ENCODE data around the gene FOXRED2. TPM values are rescaled to one million over a fixed set of nuclear protein-coding genes. Genes with fewer than 3 reads are reported as not detected.
"Not testable (repeated sequence)": the region's sequence is repeated elsewhere in the genome, so short reads cannot be mapped to it uniquely, and the experiment has no call there.

The FOXRED2 gene
- total and polyA plus RNA-seq, 2 of the 8 experiments (the other 6 are each of a cell fraction or from before 2014, with no cell fraction given) = 11.5 to 27.8 TPM

DNA sequence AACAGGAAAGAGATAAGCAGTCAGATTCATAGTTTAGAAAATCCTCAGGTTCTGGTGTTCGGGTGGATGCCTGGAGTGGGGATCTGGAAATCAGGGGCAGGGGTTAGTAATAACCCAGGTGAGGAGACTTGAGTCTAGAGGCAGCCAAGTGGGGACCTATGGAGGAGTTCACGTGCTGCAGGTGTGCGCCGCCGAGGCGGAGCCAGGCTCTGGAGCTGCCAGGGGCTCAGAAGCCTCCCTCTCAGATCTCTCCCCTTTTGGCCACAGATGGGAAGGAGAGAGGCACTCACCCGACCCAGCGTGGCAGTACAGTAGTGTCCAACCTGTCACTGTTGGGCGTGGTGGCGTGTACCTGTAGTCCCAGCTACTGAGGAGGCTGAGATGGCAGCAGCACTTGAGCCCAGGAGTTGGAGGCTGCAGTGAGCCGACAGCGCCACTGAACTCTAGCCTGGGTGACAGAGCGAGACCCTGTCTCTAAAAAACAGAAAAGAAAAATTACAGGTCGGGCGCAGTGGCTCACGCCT is 52.9 kb downstream of the FOXRED2 start (continued):
- TF ChIP-seq YY1 (IDR thresholded peaks at IDR 0.05; ENCODE audit: low read depth, low read length) (no peak), TAF7 (optimal IDR thresholded peaks at IDR 0.05; ENCODE audit: borderline replicate concordance, low read depth, low read length) (no peak), NRF1 (IDR thresholded peaks at IDR 0.05; ENCODE audit: low read depth, low read length) (no peak), TCF12 (IDR thresholded peaks at IDR 0.05; ENCODE audit: low read depth, low read length) (no peak), POU5F1 (IDR thresholded peaks at IDR 0.05; ENCODE audit: low read depth, low read length) (no peak), ATF2 (IDR thresholded peaks at IDR 0.05; ENCODE audit: low read length) (no peak), TBP (IDR thresholded peaks at IDR 0.05; ENCODE audit: low read depth, low read length) (no peak)

DNA sequence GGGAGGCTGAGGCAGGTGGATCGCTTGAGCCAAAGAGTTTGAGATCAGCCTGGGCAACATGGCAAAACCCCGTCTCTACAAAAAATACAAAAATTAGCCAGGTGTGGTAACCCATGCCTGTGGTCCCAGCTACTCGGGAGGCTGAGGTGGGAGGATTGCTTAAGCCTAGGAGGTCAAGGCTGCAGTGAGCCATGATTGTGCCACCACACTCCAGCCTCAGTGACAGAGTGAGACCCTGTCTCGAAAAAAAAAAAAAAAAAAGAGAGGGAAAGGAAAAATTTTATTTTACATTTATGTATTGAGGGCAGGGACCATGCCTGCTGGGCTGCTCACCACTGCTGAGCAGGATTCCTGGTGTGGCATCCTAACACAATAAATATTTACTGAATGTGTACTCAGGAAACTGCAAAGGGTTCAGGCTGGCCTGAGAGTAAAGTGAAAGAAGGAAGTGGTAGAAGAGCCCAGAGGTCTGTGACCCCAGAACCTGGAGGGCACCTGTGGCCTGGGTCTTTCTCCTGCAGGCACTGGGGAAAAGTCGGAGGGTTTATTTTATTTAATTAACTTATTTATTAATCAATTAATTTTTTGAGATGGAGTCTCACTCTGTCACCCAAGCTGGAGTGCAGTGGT is 53.7 kb downstream of the FOXRED2 start:
- H2BK5ac ChIP-seq (ENCODE audit: low read depth, low read length); H3K23ac ChIP-seq (ENCODE audit: insufficient read length); H4K5ac ChIP-seq (ENCODE audit: insufficient read length, low read depth, low read length); H2BK120ac ChIP-seq (replicated peaks; ENCODE audit: low read depth, low read length); H3K9me3 ChIP-seq (ENCODE audit: insufficient read depth in 2 of 2, low read depth in 1 of 2, low read length in 1 of 2); H3K27me3 ChIP-seq (replicated peaks in 1 of 4; ENCODE audit: control insufficient read depth in 3 of 4, extremely low read depth in 1 of 4, insufficient read depth in 3 of 4, low read length in 3 of 4); H3K79me1 ChIP-seq (ENCODE audit: low read depth, low read length); H3K18ac ChIP-seq (ENCODE audit: extremely low read depth, low read length); H4K91ac ChIP-seq (replicated peaks; ENCODE audit: insufficient read length, low read length); H3K36me3 ChIP-seq (ENCODE audit: control insufficient read depth in 2 of 4, insufficient read depth in 4 of 4, low read length in 3 of 4); DNase-seq (ENCODE audit: low read depth in 1 of 2, low spot score in 2 of 2); H3K9ac ChIP-seq (replicated peaks in 1 of 4; ENCODE audit: extremely low read depth in 1 of 4, low read depth in 3 of 4, low read length in 3 of 4); H2BK20ac ChIP-seq (ENCODE audit: low read length); H2AK5ac ChIP-seq (ENCODE audit: low read depth, low read length); H3K56ac ChIP-seq (replicated peaks; ENCODE audit: insufficient read length, low read depth, low read length); H2BK15ac ChIP-seq (ENCODE audit: low read length); H3K23me2 ChIP-seq (ENCODE audit: low read depth, low read length); H4K20me1 ChIP-seq (replicated peaks in 1 of 2; ENCODE audit: control insufficient read depth in 1 of 2, insufficient read depth in 2 of 2, low read length in 2 of 2); H3K4ac ChIP-seq (replicated peaks; ENCODE audit: insufficient read length, low read depth, low read length); H4K8ac ChIP-seq (ENCODE audit: extremely low read depth, insufficient read depth, low read length); H3K4me3 ChIP-seq (ENCODE audit: extremely low read depth in 1 of 4, insufficient read depth in 2 of 4, low read depth in 3 of 4, low read length in 4 of 4); H3K27ac ChIP-seq (ENCODE audit: low read depth, low read length); H2AFZ ChIP-seq (ENCODE audit: low read length); H3K79me2 ChIP-seq (ENCODE audit: control insufficient read depth in 1 of 2, insufficient read depth in 2 of 2, low read length in 2 of 2); H3K4me2 ChIP-seq (ENCODE audit: insufficient read depth in 1 of 2, low read depth in 2 of 2, low read length in 2 of 2); H3K14ac ChIP-seq (ENCODE audit: insufficient read length); FAIRE-seq: not testable (repeated sequence)
- H3K4me1 ChIP-seq (replicated peaks in 1 of 4; ENCODE audit: control insufficient read depth in 3 of 4, insufficient read depth in 4 of 4, low read length in 3 of 4) = peaks cover 5 to 19% (median 8%) of the 10 kb centered on the region in 4 experiments
- ChIA-PET CTCF (ENCODE audit: partially characterized antibody) (interaction anchor here (0.7 to 2.0 kb wide), 3 partner anchors 21 to 192 kb away, joined by 3 to 5 read pairs (median 3); no protein-coding TSS in a partner anchor), POLR2A (ENCODE audit: partially characterized antibody) (interaction anchor here (0.8 to 1.4 kb wide), 2 partner anchors 11 to 43 kb away, joined by 3 to 4 read pairs; no protein-coding TSS in a partner anchor)
- 87% methylated on average over 4 of the region's 5 CpGs; no CpG with 5 or more reads in 1 of the 2 experiments for WGBS, 2 experiments (ENCODE audit: extremely low coverage in 1 of 2, insufficient coverage in 1 of 2, insufficient read length in 1 of 2, insufficient replicate concordance in 2 of 2, low coverage in 1 of 2, low lambda C conversion rate in 2 of 2, missing lambda C conversion rate in 1 of 2)
- H2BK12ac ChIP-seq (ENCODE audit: low read depth, low read length) = 0 out of 2 replicates have a peak overlapping the region, but pooled peaks have one; percentile 17
